ENCODE measurements around the gene ERCC2. TPM values are rescaled to one million over a fixed set of nuclear protein-coding genes. Genes with fewer than 3 reads are reported as not detected.

ERCC2 gene
- total and polyA plus RNA-seq, 2 of the 8 experiments (the other 6 are each of a cell fraction or from before 2014, with no cell fraction given) = 107 to 117 TPM

- TF ChIP-seq FOSL1 (IDR thresholded peaks at IDR 0.05; ENCODE audit: insufficient read depth, low read depth, low read length) (no peak), YY1 (IDR thresholded peaks at IDR 0.05; ENCODE audit: low read depth, low read length) (no peak), SIN3A (conservative IDR thresholded peaks at IDR 0.05 in 1 of 2, IDR thresholded peaks at IDR 0.05 in 1 of 2; ENCODE audit: low read depth in 1 of 2, low read length in 2 of 2) (no peak), SRF (IDR thresholded peaks at IDR 0.05; ENCODE audit: low read depth, low read length) (no peak), BACH1 (IDR thresholded peaks at IDR 0.05; ENCODE audit: low read length) (no peak)
Observed at GRCh38 chr19:45418802-45419201, 48.4 kb upstream of the ERCC2 start (continued).
